Right lobe of liver (tissue), 6 donors: ENCODE measurements around the gene ANO9. TPM values are rescaled to one million over a fixed set of nuclear protein-coding genes. Genes with fewer than 3 reads are reported as not detected.

Experiments used
- ATAC-seq, 4 donors: fragments of 200-7000 bp; cut with Tn5 transposase; one replicate each; pipeline ENCODE4 v1.9.1; 2020; ENCODE audit warnings: mild to moderate bottlenecking in 4 of 4, moderate library complexity in 4 of 4
- DNase-seq, 3 donors: peaks; one replicate each; pipeline ENCODE4 v3.0.0-alpha.2; 2020
- H3K27ac ChIP-seq, 3 donors: fragments of 200-600 bp; one replicate each; pipeline ENCODE4 v1.8.0; 2022
- H3K27me3 ChIP-seq, 2 donors: fragments of 200-600 bp; one replicate each; pipeline ENCODE4 v1.8.0; 2022
- H3K36me3 ChIP-seq, 4 donors: fragments of 200-600 bp; sonication (generic) in 1 of 4; one replicate each; pipeline versions ENCODE4 v1.5.1 to v1.8.0; 2017 to 2022; ENCODE audit warnings: control low read depth in 1 of 4
- H3K4me1 ChIP-seq, 4 donors: fragments of 200-600 bp; sonication (generic) in 1 of 4; one replicate each; pipeline versions ENCODE4 v1.5.1 to v1.8.0; 2017 to 2022; ENCODE audit warnings: control low read depth in 1 of 4
- H3K4me3 ChIP-seq, 3 donors: fragments of 200-600 bp; one replicate each; pipeline ENCODE4 v1.8.0; 2022
- H3K9me3 ChIP-seq, 4 donors: fragments of 200-600 bp; sonication (generic) in 1 of 4; one replicate each; pipeline versions ENCODE4 v1.5.1 to v1.8.0; 2017 to 2022; ENCODE audit warnings: control low read depth in 1 of 4
- CTCF ChIP-seq, 4 donors: fragments of 200-600 bp in 3 of 4; fragments of 450-650 bp in 1 of 4; IDR thresholded peaks; one replicate each; pipeline versions ENCODE4 v1.5.1 to v1.8.0; 2016 to 2022; ENCODE audit warnings: antibody characterized with exemption in 4 of 4, mild to moderate bottlenecking in 2 of 4
- POLR2A ChIP-seq: fragments of 450-650 bp; IDR thresholded peaks from one replicate; pipeline ENCODE4 v1.6.1; 2017; ENCODE audit warnings: antibody characterized with exemption, mild to moderate bottlenecking
- WGBS: methylation state at CpG from one replicate; pipeline ENCODE4 v1.1.6; 2018; ENCODE audit warnings: low coverage, low lambda C conversion rate; ENCODE audit not compliant: insufficient coverage; ENCODE audit errors: missing lambda C conversion rate; 5-methylcytosine and 5-hydroxymethylcytosine counted together
- intact Hi-C, 2 donors: fragments of 100-400 bp; cut with DNase I; formaldehyde crosslinking; loops; one replicate each; pipeline versions ENCODE4 v1.11.2 to v1.14.1; 2022
- total RNA-seq, 6 experiments: library from RNA; depleted of rRNA in 2 of 6; stranded (reverse); fragments of >200 nt in 2 of 6; fragmentation: NEBNext Ultra II Directional in 3 of 6; extraction: Animal tissue kit (Norgen Biotek cat#: 25700) in 3 of 6; gene quantifications; one replicate each; pipeline versions ENCODE4 v1.1.0 to v1.2.4, GENCODE V29; 2016 to 2023
- donor health status: DM: no; HTN: yes; CAD: no.
- donor health status: DM: no; HTN: no; CAD: no.
- donor health status: DM: no; HTN: no; CAD: no.
- donor health status: DM: no; HTN: yes; CAD: no.
- donor health status: DM: no; HTN: yes; CAD: no.

Gene ANO9
- total RNA-seq, 6 experiments from 2014 or later = 0.09 to 1.0 (median 0.28) TPM; not detected in 1

- DNase-seq = no peak
- no peak overlapping the region for H3K27ac ChIP-seq
- no peaks in the 10 kb centered on the region for H3K9me3 ChIP-seq
- H3K4me1 ChIP-seq = peaks cover 0 to 2% (median 0%) of the 10 kb centered on the region in 4 donors
- H3K36me3 ChIP-seq = peaks cover 0 to 9% (median 2%) of the 10 kb centered on the region in 4 donors
- intact Hi-C loops = loop anchor here in 1 of 2 donors (10.0 kb wide), 1 partner anchor 52 kb away; no protein-coding TSS in a partner anchor
- no peaks in the 10 kb centered on the region for H3K27me3 ChIP-seq
- no peak for ATAC-seq
- 70% methylated on average over 4 of the region's 7 CpGs for WGBS
- no peak for TF ChIP-seq CTCF (IDR thresholded peaks at IDR 0.05)
- no peak for TF ChIP-seq POLR2A
- H3K4me3 ChIP-seq = no peak overlapping the region
Observed at GRCh38 chr11:456533-456932, 14.7 kb upstream of the ANO9 start.

GRCh38 chr11:455566-456147, 13.8 kb upstream of the ANO9 start:
- DNase-seq (no peak), ATAC-seq (no peak)
- H3K27ac ChIP-seq = no peak overlapping the region
- H3K9me3 ChIP-seq = no peaks in the 10 kb centered on the region
- no peak for TF ChIP-seq POLR2A
- no peak for TF ChIP-seq CTCF (IDR thresholded peaks at IDR 0.05)
- 91% methylated on average over 6 of the region's 23 CpGs for WGBS
- intact Hi-C loops = loop anchor here in 1 of 2 donors (10.0 kb wide), 1 partner anchor 51 kb away; no protein-coding TSS in a partner anchor
- H3K27me3 ChIP-seq = no peaks in the 10 kb centered on the region
- no peak overlapping the region for H3K4me3 ChIP-seq
- H3K4me1 ChIP-seq = peaks cover 0 to 7% (median 2%) of the 10 kb centered on the region in 4 donors
- peaks cover 0 to 4% (median 1%) of the 10 kb centered on the region in 4 donors for H3K36me3 ChIP-seq

GRCh38 chr11:454801-455565, 13.2 kb upstream of the ANO9 start:
- intact Hi-C loops = loop anchor here in 1 of 2 donors (10.0 kb wide), 1 partner anchor 50 kb away; no protein-coding TSS in a partner anchor
- Histone ChIP-seq H3K4me1 (peaks cover 0 to 7% (median 2%) of the 10 kb centered on the region in 4 donors), H3K9me3 (no peaks in the 10 kb centered on the region), H3K4me3 (no peak overlapping the region), H3K27ac (no peak overlapping the region), H3K36me3 (peaks cover 0 to 4% (median 0%) of the 10 kb centered on the region in 4 donors), H3K27me3 (no peaks in the 10 kb centered on the region)
- 50% methylated on average over 1 of the region's 14 CpGs for WGBS
- ATAC-seq (no peak), DNase-seq (no peak)
- TF ChIP-seq POLR2A (no peak), CTCF (IDR thresholded peaks at IDR 0.05) (no peak)

- H3K4me3 ChIP-seq = no peak overlapping the region
- H3K27me3 ChIP-seq = no peaks in the 10 kb centered on the region
- peaks cover 0 to 4% (median 0%) of the 10 kb centered on the region in 4 donors for H3K36me3 ChIP-seq
- peaks cover 0 to 16% (median 7%) of the 10 kb centered on the region in 4 donors for H3K4me1 ChIP-seq
- H3K27ac ChIP-seq = no peak overlapping the region
- no peaks in the 10 kb centered on the region for H3K9me3 ChIP-seq
- ATAC-seq (no peak), DNase-seq (no peak)
- intact Hi-C loops = loop anchor here in 1 of 2 donors (10.0 kb wide), 1 partner anchor 49 kb away; no protein-coding TSS in a partner anchor
- TF ChIP-seq POLR2A (no peak), CTCF (IDR thresholded peaks at IDR 0.05) (no peak)
- WGBS = 81% methylated on average over 3 of the region's 9 CpGs
Observed at GRCh38 chr11:454043-454442, 12.2 kb upstream of the ANO9 start.
